Nephron progenitor cell (in vitro differentiated cells): Measurements from ENCODE around the gene LEKR1.

Experiments used
- DNase-seq: peaks from one replicate; pipeline ENCODE4 v3.0.0; 2021
- H3K27ac Mint-ChIP-seq: 2 replicates; pipeline ENCODE4 v1.8.0; 2021; ENCODE audit warnings: mild to moderate bottlenecking, moderate library complexity, mixed read lengths
- H3K27me3 Mint-ChIP-seq: 2 replicates; pipeline ENCODE4 v1.8.0; 2021; ENCODE audit warnings: mild to moderate bottlenecking, low read depth, mixed read lengths; ENCODE audit not compliant: poor library complexity
- H3K36me3 Mint-ChIP-seq: 2 replicates; pipeline ENCODE4 v1.8.0; 2021; ENCODE audit warnings: low read depth, mixed read lengths
- H3K4me1 Mint-ChIP-seq: 2 replicates; pipeline ENCODE4 v1.8.0; 2021; ENCODE audit warnings: mixed read lengths
- H3K4me3 Mint-ChIP-seq: 2 replicates; pipeline ENCODE4 v1.8.0; 2021; ENCODE audit warnings: mild to moderate bottlenecking, moderate library complexity, mixed read lengths
- H3K9me3 Mint-ChIP-seq: 2 replicates; pipeline ENCODE4 v1.8.0; 2021; ENCODE audit warnings: mild to moderate bottlenecking, moderate library complexity, mixed read lengths
- CTCF ChIP-seq: fragments of 200-600 bp; sonication (generic); IDR thresholded peaks from 2 replicates; pipeline ENCODE4 v1.5.0; 2021; ENCODE audit warnings: antibody characterized with exemption

The LEKR1 gene

DNA sequence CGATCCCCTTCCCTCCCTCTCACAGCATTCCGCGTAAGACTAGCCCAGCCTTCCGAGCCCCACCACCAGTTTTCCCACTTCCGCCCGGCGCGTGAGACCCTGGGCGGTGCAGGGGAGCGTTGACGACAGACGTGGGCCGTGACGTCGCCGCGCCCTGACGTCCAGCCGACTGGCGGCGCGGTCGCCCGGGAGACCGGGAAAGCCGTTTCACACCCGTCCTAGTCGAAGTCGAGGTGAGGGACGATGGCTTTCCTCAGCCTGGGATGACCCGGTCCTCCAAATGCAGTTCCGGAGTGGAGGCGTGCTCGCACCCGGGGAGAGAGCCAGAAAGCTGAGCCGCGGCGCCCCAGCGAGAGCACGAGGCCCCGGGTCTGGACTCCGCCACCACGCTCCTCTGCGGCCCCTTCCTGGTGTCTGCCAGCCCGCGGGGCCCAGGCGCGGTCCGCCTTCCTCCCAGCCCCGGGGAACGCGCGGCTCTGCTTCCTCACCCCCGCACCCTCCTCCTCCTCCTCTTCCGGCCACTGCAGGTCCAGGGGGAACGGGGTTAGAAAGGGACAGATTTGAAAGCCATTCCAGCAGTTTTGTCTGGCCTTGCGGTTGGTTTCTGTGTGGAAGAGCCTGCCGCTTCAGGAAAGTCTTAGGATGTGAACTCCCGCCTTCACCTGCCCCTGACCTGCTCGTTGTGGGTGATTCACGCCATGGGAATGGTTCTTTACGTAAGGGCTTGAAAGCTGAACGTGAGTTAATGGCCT is at the start of gene LEKR1:
TSS of gene LEKR1 (plus strand) at position 210 of the 752 bp plus-strand sequence. CDS start 2,977 bp downstream, outside the sequence.
- DNase-seq: peak; percentile 81
- Mint-ChIP-seq H3K4me3 (peak within 1 kb of the TSS; percentile 87), H3K36me3 (peaks cover 4% of the 10 kb centered on the region), H3K9me3 (no peaks in the 10 kb centered on the region), H3K27ac (peak within 1 kb of the TSS; percentile 94), H3K27me3 (peaks cover 15% of the 10 kb centered on the region), H3K4me1 (peaks cover 39% of the 10 kb centered on the region)
- no peak for TF ChIP-seq CTCF

DNA sequence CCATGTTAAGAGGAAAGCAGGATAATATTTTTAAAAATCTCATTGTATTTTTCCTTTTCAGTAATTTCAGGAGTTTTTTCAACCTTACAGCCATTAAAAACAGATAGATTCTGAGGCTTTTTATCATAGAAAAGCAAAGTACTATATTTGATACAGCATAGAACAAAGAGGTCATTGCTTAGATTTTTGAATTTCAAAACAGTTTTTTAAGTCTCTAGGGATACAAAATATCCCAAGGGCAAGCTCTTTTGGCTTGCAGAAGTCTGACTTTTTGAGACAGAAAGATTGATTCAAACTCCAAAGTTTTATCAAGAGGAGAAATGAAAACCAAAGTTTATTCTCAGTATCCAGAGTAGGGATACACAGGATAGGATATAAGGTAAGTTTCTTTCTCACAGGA is 49.3 kb upstream of the LEKR1 start:
- no peak for DNase-seq
- Mint-ChIP-seq H3K4me3 (no peak overlapping the region), H3K4me1 (no peaks in the 10 kb centered on the region), H3K36me3 (no peaks in the 10 kb centered on the region), H3K27ac (no peak overlapping the region), H3K27me3 (no peaks in the 10 kb centered on the region), H3K9me3 (no peaks in the 10 kb centered on the region)
- TF ChIP-seq CTCF: no peak

GRCh38 chr3:156781310-156782230 is 44.6 kb upstream of the LEKR1 start:
- DNase-seq: no peak
- Mint-ChIP-seq H3K27me3 (no peaks in the 10 kb centered on the region), H3K27ac (no peak overlapping the region), H3K9me3 (no peaks in the 10 kb centered on the region), H3K4me1 (no peaks in the 10 kb centered on the region), H3K36me3 (no peaks in the 10 kb centered on the region), H3K4me3 (no peak overlapping the region)
- TF ChIP-seq CTCF: no peak

- no peak overlapping the region for H3K4me3 Mint-ChIP-seq
- no peaks in the 10 kb centered on the region for H3K27me3 Mint-ChIP-seq
- H3K36me3 Mint-ChIP-seq: no peaks in the 10 kb centered on the region
- no peaks in the 10 kb centered on the region for H3K4me1 Mint-ChIP-seq
- DNase-seq: no peak
- no peak overlapping the region for H3K27ac Mint-ChIP-seq
- no peak for TF ChIP-seq CTCF
- no peaks in the 10 kb centered on the region for H3K9me3 Mint-ChIP-seq
Measured at GRCh38 chr3:156782319-156782718, 43.8 kb upstream of the LEKR1 start.

DNA sequence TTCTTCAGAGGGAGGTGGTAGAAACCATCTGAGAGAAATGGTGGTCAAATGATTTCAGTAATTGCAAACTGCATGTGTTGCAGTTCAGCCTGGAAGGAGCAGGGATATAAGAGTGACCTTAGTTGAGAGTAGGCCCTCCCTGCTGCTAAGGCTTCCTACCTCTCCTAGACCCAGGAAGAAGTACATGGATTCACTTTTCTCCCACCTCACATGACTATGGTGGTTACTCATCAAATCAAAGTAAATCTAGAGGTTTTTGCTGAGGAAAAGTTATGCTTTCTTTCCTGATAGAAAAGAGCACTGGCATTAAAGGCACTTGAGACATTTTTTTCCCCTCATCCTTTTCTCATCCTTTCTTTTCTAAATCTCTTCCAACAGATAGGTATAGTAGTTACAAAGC is 43.2 kb upstream of the LEKR1 start:
- H3K4me1 Mint-ChIP-seq: no peaks in the 10 kb centered on the region
- no peak for TF ChIP-seq CTCF
- no peaks in the 10 kb centered on the region for H3K9me3 Mint-ChIP-seq
- no peak overlapping the region for H3K4me3 Mint-ChIP-seq
- no peaks in the 10 kb centered on the region for H3K27me3 Mint-ChIP-seq
- no peaks in the 10 kb centered on the region for H3K36me3 Mint-ChIP-seq
- DNase-seq: no peak
- H3K27ac Mint-ChIP-seq: no peak overlapping the region
